HL-60/S4 treated with retinoic acid at 250 ng/mL for 4 days and 3 days (cell line): ENCODE measurements around the gene PTPRD.

ENCODE experiments used
- in situ Hi-C: fragments of 300-500 bp; cut with MboI; formaldehyde crosslinking; loops from 2 replicates; pipeline ENCODE4 v1.7.0; 2022; ENCODE audit warnings: low sequenced_read_pairs

The PTPRD gene

DNA sequence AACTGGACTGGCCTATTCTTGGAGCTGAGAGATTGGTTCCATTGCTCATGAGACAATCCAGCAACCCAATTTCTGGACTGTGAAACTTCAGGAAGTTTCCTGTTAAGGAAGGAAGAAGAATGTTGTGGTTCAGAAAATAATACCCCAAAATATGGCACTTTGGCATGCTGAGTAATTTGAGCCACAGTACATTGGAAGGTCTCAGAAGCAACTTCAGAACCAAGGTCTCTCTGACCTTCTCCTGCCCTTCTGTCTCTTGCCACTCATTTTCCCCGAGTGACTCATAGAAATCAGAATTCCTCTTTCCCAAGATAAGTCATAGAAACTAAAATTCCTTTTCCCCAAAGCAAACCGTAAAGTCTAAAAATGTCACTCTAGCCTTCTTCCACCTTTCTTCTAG lies 1366.1 kb downstream of the PTPRD start:
- in situ Hi-C loops = no loop called here

DNA sequence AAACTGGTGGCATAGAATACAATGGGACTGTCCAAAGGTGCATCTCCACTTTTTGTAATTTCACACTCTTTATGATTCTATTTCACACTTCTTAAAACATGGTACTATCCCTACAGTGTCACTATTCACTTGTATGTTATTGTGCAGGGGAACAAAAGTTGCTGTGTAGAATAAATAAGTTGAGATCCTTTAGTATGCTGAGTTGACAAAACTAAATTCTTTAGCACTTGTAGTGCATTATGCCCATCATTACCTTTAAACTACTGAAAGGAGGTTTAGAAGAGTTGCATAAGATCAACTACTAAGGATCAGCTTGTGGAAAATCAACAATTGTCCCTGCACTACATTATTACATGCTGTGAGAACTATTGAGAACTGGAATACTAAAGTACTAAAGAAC lies 1380.9 kb downstream of the PTPRD start:
- in situ Hi-C loops = no loop called here

DNA sequence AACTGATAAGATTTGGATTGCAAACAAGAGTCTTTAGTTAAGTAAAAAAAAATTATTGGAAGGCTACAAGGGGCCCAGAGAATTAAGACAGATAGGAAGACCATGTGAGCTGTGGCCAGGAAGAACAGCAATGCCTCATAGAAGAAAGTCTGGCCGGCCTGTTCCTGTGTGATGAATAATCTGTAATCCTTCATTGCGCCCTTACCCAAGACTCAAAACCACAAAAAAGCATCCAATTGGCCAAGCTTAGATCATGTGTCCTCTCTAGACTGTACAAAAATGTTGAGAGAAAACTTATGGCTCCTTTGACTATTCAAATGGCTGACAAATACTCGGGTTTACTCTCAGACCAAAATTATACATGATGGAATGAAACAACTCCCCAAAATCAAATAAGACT lies 1383.5 kb downstream of the PTPRD start:
- in situ Hi-C loops = no loop called here

DNA sequence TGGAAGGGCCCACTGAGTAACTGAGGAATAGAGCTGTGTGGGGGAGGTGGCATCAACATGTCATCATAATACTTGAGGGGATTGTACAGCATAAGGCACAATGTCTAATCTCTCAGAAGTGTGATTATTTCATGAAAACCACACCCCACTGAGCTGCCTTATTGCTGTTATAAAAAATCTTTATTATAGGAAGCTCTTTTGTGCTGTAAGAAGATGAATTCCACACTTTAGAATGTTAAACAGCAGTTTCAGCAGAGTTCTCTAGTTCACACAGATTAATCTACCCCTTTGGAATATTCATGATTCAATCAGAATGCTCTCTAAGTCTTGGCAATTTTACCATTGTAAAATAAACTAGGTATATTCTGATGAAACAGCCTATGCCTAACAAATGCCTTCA lies 1389.6 kb downstream of the PTPRD start:
- in situ Hi-C loops = no loop called here

DNA sequence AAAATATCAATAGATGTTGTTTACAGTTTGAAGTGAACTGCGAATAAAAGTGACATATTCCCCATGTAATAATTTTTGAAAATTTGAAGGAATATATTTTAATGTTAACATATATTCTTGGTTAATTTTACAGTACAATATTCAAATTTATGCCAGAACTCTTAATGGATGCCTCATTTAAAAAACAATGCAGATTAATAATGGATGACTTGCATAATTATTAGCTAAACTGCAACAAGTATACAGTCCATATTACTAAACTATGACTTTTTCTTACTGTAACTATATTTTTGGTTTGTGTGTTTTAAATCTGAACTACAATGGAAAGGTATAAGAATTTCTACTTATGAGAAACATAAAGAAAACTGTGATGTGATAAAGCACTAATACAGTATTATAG lies 1390.1 kb downstream of the PTPRD start:
- in situ Hi-C loops = no loop called here

DNA sequence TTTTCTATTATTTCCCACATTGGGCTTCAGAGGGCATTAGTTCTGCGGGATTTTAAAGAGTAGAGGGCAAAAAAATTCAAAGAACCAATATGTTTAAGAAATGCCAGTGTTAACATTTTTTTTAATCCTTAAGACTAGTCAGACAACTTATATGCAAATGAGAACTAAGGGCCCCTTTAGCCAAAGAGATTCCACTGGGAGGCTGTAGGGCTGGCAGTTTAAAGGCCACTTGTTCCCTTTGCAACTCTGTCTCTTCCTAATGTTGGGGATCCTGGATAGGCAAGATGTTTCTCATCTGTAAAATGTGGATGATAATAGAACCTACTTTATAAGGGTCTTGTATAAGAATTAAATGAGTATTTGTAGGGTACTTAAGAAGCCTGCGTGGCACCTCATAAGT lies 1395.9 kb downstream of the PTPRD start:
- in situ Hi-C loops = no loop called here

DNA sequence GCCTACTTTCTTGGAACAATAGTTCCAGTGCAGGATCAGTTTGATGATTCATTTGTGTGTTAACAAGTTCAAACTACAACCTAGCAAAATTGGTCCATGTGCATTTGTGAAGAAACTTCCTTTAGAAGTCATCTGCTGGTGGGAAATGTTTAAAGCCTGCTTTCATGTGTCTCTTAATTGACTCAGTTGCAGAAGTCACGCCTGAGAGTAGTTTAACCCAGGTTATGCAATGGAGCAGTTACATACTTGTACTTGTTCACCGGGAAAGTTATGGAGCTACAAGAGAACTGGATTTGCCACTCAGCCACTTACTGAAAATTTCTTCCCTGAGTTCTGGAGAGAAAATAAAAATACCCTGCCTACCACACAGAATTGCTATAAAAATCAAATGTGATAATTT lies 1397.8 kb downstream of the PTPRD start:
- in situ Hi-C loops = no loop called here

DNA sequence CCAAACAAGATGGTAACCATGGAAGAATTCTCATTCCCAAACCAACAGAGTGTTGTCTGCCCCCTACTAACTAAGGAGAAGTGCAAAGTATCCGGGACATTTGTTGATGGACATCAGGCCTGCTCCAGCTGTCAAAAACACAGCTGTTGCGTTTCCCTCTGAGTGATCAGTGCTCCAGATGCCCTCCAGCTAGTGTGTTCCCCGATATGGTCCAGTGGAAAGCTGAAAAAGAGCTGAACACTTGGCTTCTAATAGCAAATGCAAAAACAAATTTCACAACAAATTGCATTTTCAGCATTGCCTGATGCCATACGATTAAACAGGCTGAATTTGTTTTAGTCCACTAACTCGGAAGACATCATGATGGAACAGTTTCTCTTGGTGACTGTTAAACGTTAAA lies 1398.7 kb downstream of the PTPRD start:
- in situ Hi-C loops = no loop called here

DNA sequence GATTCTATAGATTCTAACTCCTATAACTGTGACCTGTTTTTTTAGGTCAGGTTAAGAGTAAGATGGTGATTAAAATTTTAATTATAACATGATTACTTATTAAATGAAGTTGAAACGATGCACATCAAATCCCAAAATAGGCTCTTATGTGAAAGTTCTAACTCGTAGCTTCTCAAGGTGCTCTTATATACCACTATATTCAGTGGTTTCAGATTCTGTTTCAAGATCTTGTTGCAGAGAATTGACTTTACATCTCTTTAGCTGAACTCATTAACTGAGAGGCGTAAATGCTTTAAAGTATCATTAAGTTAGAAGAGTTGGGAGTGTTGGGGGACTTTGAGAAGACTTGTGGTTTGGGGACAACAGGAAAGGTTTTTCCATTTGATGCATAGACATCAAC lies 1399.8 kb downstream of the PTPRD start:
- in situ Hi-C loops = no loop called here

DNA sequence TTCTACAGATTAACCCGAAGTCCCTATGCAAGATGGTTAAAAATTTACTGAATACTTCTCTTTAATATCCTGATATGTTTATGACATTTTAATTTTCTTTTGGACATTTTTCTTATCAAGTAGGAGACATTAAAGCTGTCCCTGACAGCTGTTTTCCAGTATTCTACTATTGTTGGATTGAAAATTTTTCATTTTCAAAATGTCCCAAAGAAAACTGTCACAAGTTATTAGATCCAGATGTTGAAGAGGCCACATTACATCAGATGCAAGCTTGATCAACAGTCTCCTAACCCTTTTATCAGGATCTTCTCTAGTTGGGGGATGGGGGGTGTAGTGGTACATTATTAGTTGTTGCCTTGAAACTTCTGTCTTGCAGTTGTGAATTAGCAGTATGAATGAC lies 1410.5 kb downstream of the PTPRD start:
- in situ Hi-C loops = no loop called here

DNA sequence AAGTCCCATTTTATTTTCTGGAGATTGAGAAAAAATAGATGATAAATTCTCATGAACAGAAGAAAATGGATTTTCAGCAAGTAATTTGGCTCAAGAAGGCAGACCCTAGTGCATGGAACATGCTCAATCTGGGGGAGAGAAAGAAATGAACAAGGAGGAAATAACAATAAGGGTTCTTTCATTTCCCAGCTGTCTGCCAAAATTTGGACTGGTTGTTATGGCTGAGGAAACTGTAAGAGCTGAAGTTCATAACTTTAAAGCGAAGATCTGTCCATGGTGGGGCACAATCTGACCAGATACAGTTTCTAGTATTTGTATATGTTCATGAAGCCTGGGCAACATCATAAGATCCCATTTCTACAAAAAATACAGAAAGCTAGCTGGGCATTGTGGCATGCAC lies 1426.7 kb downstream of the PTPRD start:
- in situ Hi-C loops = no loop called here

DNA sequence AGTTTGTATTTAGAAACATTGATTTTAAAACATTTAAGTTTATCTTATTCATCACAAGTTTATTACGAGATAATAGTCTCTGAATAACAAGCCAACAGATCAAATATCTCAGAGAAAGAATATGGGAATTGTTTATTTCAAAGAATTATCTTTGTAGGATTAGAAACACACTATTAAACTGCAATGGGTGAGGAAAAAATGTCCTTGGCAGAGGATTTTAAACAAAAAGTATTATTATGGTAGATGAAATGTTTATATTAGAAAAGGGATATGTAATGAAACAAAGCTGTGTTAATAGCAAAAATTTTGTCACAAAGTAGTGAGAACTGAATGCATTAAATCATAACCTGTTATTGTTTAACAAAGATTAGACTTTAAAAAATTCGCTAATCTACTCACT lies 1430.4 kb downstream of the PTPRD start:
- in situ Hi-C loops = no loop called here

DNA sequence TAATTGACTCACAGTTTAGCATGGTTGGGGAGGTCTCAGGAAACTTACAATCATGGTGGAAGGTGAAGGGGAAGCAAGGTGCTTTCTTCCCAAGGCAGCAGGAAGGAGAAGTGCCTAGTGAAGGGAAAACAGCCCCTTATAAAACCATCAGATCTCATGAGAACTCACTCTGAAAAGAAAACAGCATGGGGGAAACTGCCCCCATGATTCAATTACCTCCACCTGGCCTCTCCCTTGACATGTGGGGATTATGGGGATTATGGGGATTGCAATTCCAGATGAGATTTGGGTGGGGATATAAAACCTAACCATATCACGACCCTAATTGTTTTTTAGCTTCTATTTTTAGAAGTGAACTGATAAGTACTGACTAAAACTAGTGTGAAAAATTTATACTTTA lies 1435.7 kb downstream of the PTPRD start:
- in situ Hi-C loops = no loop called here

DNA sequence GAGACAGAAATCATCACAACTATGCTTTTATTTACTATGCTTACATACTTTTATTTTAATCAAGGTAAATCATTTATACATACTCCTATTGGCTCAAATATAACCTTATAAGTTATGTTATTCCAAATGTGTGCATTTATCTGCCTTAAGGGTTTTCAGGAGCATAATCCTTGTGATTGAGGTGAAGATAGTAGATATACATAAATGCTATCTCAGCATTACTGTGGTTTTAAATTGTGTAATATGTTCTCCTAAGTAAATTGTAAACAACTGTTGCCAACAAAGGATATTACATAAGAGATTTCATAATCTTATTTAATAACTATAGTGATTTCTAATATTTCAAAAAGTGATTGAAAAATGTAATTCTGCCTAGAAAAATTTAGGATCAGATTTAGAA lies 1438.4 kb downstream of the PTPRD start:
- in situ Hi-C loops = no loop called here

DNA sequence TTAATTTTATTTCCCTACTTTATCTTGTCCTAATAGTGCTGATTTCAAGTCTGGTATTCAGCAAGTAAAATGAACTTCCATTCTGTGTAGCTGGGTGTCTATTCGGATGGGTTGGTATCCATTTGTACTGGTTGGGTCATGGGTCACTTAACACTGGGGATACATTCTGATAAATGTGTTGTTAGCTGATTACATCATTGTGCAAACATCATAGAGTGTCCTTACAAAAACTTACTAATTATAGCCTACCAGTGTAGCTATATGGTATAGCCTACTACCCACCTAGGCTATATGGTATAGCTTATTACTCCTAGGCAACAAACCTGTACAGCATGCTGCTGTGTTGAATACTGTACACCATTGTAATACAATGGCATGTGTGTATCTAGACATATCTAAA lies 1439.5 kb downstream of the PTPRD start:
- in situ Hi-C loops = no loop called here

DNA sequence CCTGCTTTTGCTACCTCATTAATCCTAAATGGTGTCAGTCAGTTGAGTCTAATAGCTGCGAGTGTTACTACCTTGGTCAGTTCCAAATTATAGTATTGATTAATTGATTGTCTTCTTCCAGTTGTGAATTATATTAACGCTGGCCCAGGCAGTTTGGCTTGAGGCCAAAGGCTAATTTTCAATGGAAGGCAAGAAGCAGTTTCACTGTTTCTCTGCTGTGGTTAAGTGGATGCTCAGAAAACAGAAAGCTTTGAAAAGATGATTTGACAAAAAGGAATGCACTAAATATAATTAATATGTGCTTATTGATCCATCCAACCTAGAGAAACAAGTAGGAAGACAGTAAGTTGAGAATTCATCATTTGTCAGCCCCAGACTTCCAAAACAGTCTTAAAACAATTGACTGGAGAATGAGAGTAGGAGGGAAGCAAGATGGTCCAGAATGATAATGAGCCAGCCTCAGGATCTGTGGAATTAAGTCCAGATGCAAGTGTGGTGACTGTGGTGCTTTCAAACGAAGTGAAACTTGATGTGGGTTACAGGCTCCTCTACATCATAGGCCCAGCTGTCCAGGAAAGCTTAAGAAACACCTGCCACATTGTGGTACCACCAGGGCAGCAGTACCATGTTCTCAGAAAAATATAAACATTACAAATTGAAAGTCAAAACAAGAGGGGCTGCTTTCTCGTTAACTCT lies 1442.2 kb downstream of the PTPRD start:
- in situ Hi-C loops = no loop called here

DNA sequence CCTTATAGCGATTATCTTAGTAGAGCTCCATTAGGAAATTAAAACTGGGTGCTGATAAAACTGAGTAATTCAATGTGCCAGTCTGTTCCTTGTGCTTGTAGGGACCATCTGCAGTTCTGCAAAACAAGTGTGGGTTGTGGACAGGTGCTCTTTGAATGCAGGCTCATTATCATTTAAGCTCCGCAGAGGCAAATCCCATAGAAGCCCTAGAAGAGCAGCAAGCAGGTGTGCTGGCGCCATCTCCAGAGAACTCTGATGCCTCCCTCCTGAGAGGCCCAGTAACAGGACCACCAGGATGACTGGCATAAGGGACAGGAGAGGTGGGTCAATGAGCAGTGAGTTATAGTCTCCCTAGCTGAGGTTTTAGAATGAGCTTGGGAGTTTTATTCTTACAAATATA lies 1470.8 kb downstream of the PTPRD start:
- in situ Hi-C loops = no loop called here

DNA sequence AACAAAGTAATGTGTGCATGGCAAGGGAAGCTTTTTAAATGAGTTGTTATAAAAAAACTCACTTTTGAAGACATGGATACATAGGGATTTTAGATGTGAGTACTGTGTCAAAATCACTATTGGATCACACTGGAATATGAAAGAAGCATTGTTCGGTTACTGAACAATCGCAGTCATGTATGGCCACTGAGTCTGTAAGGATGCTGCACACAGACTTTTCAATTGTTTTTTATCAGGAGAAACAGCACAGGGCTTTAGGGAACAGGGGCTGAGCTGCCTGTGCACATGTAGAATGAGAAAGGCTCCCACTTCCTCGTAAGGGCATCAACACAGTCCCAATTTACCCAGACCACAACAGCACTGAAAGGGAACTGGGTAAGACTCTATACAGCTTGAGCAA lies 1479.3 kb downstream of the PTPRD start:
- in situ Hi-C loops = no loop called here

DNA sequence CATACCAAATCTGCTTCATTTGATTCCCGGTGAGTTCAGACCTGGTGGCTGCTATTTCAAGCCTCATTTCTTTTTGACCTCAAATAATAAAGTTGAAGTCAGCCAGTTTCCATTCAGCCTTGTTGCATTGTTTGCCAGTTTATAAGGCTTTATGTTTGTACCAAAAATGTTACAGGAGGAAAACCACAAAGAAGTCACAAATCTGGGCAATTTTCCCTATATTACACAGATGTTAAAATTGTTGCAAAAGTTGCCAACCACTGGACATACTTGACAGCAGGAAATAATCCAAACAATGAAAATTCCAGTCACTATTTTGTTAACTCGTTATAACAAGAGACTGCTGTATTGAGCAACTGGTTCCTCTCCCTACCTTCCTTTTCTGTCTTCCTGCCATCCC lies 1488.2 kb downstream of the PTPRD start:
- in situ Hi-C loops = no loop called here

DNA sequence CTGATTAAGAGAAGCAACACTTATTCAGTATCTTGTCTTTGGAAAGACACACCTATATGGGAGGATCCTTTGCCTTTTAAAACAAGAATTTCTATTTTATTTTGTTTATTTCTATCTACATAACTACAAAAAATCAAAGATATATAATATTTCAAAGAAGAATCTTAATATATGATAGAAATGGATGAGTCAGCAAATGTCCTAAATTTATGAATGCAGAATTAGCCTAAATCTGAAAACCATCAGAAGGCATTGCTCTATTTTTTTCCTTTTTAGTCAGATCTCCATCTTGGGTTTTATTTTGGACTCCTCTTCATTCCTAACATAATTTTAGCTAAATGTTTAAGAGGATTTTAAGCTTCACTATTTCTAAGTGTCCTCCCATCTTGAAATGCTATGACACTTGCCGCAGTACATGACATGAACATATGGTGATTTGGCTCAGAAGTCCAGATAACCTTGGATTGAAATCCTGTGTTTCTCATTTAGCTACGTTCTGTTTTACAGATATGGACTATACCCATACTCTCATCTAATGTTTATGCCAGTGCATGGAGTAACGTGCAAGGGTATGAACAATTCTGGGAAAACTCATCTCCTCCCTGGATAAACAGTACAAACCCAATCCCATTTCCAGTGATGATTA lies 1490.4 kb downstream of the PTPRD start:
- in situ Hi-C loops = no loop called here

DNA sequence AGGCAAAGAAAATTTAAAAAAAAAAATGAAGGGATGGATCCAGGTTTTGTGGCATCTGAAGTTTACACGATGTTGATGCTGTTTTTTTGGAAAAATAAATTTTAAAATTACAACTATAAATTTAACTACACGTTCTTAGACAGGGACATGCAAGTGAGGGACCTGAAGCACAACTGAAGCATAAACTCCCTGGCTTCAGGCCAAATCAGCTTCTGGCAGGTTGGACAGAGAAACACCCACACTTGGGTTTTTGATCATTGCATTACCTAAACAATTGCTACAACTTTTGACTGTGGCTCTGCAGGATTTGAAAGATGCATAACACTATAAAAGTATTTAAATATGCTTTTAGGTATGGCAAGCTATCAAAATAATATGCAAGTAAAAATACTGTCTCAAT lies 1494.9 kb downstream of the PTPRD start:
- in situ Hi-C loops = no loop called here

DNA sequence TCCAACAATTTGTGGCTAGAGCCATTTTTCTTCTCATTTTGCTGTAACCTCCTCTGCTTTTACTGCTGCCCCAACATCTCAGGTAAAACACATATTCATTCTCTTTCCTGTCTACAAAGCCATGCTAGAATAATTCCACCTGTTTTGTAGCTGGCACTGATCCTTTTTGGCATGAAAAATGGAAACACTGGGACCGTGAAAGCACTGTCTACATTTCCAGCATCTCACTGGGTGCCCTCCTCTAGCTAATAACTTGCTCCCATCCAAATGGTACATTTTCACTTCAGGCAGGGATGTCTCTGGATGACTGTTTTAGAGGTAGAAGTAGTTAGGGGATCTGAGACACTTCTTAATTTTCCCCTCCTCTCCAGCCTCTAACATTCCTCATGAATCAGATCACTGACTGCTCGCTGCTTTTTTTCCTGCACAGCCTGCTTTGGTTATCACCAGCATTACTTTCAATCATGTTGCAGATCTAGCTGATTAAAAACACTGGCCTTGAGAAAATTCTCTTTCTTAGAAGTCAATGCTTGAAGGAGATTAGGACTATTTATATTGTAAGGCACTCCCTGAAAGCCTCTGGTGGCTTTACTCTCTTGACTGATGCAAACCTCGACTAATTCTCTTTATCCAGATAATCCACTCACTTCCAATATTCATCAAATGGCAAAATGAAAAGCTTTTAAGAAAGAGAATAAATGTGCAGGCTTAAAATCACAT lies 1500.6 kb downstream of the PTPRD start:
- in situ Hi-C loops = no loop called here
